NCI-H146 treated with DMSO at 0.1 percent for 48 hours (cell line): ENCODE measurements around the gene NUMB.

Experiments
- DNase-seq: peaks from one replicate; lab custom pipeline; 2025; ENCODE audit not compliant: unreplicated experiment; lab: John Stamatoyannopoulos, UW

Gene NUMB

DNA sequence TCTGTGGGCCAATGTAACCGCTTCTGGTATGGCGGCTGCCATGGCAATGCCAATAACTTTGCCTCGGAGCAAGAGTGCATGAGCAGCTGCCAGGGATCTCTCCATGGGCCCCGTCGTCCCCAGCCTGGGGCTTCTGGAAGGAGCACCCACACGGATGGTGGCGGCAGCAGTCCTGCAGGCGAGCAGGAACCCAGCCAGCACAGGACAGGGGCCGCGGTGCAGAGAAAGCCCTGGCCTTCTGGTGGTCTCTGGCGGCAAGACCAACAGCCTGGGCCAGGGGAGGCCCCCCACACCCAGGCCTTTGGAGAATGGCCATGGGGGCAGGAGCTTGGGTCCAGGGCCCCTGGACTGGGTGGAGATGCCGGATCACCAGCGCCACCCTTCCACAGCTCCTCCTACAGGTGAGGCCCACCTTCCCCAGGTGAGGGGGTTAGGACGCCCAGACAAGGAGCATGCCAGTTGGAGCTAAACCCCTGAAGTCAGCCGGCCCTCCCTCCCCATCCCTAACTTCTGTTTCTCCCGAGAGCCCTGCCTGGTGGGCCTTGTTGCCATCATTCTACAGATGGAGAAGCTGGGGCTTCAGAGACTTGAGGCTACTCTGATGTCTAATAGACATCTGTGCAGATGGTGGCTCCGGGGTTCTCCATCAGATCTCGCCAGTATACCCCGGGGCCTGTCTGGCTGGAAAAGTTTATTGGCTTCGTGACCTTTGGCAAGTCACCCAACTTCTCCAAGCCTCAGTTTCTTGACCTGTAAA, 195.7 kb downstream of the NUMB start:
- no peak for DNase-seq

- no peak for DNase-seq
Observed at GRCh38 chr14:73261520-73262426, 196.6 kb downstream of the NUMB start.

- DNase-seq = no peak
Observed at GRCh38 chr14:73261075-73261474, 197.3 kb downstream of the NUMB start.

- DNase-seq = no peak
Observed at GRCh38 chr14:73260574-73260973, 197.8 kb downstream of the NUMB start.

DNA sequence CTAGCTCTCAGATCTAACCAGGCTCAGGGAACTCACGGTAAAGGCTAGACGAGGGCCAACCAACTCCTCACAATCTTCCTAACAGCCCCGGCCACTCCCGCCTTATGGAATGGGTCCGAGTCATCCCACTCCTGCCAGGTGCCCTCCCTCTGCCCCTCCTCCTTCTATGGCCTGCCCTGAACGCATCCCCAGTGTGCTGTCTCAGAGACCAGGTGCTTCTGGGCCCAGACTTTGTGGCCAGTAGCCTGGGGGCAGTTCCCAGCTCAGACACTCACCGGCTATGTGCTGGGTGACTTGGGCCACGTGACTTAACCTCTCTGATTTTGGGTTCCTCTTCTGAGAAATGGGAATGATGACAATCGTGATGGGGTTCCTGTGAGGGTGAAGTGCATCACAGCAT, 198.5 kb downstream of the NUMB start:
- no peak for DNase-seq

DNA sequence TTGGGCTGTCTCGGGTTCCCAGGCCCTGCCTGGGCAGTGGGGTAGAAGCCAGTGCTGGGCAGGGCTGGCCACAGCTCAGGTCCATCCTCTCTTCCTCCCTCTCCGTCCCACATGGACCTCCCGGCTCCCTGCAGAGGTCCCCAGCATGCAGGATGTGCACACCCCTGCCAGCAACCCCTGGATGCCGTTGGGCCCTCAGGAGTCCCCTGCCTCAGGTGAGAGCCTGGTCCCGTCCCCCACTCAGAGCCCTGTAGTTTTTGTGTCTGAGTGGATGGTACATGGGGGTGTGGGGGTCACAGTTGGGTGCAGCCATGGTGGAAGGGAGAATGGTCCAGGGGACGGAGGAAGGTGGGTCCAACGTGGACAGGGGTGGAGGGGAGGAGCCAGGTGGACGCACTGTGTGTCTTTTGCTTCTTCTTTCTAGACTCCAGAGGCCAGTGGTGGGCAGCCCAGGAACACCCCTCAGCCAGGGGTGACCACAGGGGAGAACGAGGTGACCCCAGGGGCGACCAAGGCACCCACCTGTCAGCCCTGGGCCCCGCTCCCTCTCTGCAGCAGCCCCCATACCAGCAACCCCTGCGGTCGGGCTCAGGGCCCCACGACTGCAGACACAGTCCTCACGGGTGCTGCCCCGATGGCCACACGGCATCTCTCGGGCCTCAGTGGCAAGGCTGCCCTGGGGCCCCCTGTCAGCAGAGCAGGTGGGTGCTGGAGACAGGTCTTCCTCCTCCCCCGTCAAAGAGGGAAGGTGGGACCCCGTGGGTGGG, 199.3 kb downstream of the NUMB start:
- DNase-seq = no peak

DNA sequence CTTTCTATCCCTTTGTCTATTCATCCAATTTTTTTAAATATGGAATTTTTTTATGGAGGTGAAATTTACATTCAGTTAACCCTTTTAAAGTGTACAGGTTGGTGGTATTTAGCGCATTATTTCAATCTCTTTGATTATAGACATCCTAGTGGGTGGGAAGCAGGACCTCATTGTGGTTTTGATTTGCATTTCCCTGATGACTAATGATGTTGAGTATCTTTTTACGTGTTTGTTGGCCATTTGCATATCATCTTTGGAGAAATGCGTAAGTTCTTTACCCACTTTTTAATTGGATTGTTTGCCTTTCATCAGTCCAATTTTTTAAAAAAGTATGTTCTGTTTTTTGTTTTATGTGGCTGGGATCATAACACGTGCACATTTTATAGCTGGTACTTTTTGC, 200.3 kb downstream of the NUMB start:
- DNase-seq = no peak

DNA sequence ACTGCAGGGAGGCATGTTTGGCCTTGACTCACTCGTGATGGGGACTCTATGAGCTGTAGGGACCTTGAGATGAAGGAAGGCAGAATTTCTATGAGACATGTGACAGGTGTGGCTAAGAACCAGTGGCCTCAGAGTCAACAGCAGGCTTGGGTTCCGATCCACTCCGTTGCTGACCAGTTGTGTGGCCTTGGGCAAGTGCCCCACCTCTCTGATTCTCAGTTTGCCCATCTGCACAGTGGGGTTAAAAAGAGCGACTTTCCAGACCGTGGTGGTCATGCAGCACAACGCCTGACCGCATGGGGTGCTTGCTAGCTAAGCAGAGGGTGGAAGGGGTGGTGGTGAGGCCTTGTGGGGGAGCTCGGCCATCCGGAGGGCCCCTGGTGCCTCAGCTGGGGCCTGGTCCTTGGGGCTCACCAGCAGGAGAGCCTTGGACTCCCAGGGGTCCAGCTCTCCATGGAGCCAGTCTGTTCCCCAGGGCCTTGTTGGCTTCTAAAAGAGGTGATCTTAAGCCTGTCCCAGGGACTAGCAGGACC, 202.6 kb downstream of the NUMB start:
- DNase-seq = no peak

- DNase-seq = no peak
Observed at GRCh38 chr14:73255005-73255400, 203.3 kb downstream of the NUMB start.

- DNase-seq = no peak
Observed at GRCh38 chr14:73254247-73255004, 203.9 kb downstream of the NUMB start.

DNA sequence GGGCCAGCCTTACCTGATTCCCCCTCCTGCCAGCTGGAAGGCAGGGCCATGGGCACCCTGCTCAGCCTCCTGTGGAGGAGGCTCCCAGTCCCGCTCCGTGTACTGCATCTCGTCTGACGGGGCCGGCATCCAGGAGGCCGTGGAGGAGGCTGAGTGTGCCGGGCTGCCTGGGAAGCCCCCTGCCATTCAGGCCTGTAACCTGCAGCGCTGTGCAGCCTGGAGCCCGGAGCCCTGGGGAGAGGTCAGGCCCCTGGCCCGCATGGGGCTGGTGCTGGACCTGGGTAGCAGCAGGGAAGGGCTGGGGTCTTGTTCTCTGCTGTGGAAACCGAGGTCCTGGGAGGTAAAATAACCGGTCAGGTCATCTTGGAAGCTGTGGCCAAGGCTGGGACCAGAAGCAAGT, 204.6 kb downstream of the NUMB start:
- DNase-seq = no peak

DNA sequence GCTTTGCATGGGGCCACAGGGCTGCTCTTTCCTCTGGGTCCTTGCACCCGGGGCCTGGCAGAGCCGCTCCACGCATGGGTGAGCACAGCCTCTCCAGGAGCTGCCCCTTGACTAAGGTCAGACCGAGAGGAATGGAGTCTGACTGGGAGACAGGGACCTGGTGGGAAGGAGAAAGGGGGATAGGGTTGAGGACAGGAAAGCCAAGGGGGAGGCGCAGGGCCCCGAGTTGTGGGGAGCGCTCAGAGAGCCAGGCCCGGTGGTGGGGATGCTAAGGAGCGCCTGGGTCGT, 205.1 kb downstream of the NUMB start:
- no peak for DNase-seq

GRCh38 chr14:73252491-73253322, 205.6 kb downstream of the NUMB start:
- no peak for DNase-seq

DNA sequence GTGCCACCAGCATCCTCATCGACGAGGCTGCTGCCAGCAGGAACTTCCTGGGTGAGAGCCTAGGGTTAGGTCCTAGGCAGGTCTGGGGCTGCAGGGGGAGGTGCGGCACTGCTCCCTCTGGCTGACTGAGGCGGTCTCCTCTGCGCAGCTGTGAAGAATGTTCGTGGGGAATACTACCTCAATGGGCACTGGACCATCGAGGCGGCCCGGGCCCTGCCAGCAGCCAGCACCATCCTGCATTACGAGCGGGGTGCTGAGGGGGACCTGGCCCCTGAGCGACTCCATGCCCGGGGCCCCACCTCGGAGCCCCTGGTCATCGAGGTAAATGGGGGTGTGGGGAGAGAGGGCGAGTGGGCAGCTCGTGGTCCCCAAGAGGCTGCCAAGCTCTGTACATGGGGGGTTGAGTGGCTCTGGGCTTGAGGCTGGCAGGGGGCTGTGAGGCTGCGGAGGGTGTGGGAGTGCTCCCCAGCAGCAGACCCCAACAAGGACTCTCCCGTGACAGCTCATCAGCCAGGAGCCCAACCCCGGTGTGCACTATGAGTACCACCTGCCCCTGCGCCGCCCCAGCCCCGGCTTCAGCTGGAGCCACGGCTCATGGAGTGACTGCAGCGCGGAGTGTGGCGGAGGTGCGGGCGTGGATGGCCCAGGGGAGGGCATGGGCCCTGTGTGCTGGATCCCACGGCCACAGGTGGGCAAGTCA, 206.7 kb downstream of the NUMB start:
- DNase-seq = no peak

DNA sequence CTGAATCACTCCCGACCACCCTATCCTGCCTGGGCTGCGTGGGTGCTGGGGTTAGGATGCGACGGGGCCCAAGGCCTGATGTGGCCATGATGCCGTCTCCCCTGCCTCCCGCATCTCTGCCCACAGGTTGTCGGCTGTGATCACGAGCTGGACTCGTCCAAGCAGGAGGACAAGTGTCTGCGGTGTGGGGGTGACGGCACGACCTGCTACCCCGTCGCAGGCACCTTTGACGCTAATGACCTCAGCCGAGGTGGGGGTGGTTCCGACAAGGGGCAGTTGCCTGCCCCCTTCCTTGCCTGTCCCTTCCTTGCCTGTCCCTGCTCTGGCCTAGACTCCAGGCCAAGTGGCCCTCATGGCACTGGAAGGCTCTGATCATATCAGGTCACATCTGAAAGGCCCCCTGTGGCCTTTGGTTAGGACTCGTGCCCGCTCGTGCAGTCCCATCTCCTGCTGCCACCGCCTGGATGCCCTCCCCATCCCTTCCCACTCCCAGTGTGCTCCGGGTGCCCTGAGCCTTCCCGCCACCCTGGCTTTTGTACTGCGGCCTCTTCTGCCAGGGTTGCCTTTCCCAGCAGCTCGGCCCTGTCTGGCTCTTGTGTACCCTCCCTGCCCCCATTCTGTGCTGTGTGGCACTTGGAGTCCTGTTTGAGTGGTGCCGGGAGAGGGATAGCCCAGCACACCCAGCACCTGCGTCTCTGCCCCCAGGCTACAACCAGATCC, 207.4 kb downstream of the NUMB start:
- DNase-seq = no peak

GRCh38 chr14:73250317-73250713, 208.0 kb downstream of the NUMB start:
- DNase-seq = no peak

DNA sequence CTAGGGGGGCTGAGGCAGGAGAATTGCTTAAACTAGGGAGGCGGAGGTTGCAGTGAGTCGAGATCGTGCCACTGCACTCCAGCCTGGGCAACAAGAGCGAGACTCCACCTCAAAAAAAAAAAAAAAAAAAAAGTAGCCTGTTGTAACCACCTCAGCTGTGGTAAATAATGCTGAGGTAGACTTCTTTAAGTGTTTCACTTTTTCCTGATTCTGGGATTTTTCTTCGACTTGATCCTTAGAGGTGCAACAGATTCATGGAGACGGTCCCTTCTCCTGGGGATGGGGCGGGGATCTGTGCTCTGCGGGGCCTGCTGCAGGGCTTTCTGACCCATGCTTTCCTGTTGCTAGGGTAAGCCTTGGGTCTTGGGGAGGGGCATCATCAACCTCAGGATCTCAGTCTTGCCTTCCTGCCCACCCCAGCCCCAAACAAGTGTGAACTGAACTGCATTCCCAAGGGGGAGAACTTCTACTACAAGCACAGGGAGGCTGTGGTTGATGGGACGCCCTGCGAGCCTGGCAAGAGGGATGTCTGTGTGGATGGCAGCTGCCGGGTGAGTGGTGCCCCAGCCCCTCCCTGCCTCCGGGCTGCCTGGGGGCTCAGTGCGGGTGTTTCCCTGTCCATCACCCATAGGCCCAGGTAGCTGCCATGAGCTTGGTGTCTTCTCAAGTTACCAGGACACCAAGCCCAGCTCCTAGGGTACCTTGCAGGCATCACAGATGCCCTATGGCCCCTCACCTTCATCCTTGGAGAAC, 208.6 kb downstream of the NUMB start:
- DNase-seq = no peak

DNA sequence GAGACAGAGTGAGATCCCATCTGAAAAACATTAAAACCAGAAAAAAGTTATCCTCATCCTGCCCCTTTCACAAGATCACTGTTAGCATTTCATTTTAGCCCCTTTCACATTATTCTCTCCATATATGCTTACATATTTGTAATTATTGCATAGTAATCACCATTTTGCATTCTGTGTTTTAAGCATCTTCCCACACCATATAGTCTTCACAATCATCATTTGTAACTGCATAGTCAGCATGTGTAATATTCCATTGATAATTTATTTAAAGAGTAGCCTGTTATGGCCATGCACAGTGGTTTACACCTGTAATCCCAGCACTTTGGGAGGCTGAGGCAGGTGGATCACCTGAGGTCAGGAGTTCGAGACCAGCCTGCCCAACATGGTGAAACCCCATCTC, 209.2 kb downstream of the NUMB start:
- no peak for DNase-seq
